Sigmoid colon (tissue), 4 donors: Measurements from ENCODE around the gene SLC38A2.

Experiments used
- CTCF ChIP-seq, 4 experiments: fragments of 450-650 bp in 3 of 4; fragments of 200-600 bp in 1 of 4; IDR thresholded peaks; one replicate each; pipeline ENCODE4 v1.5.1; 2016 to 2019; ENCODE audit warnings: antibody characterized with exemption in 4 of 4, mild to moderate bottlenecking in 3 of 4, moderate library complexity in 2 of 4
- EP300 ChIP-seq, 4 donors: sonication (generic); formaldehyde crosslinking; IDR thresholded peaks; one replicate each; pipeline ENCODE4 v1.6.1; 2017; ENCODE audit warnings: antibody characterized with exemption in 4 of 4
- POLR2A ChIP-seq, 2 donors: fragments of 450-650 bp; IDR thresholded peaks; one replicate each; pipeline ENCODE4 v1.6.1; 2016; ENCODE audit warnings: antibody characterized with exemption in 2 of 2, mild to moderate bottlenecking in 2 of 2, moderate library complexity in 2 of 2
- POLR2AphosphoS5 ChIP-seq, 4 donors: sonication (generic); formaldehyde crosslinking; IDR thresholded peaks; one replicate each; pipeline ENCODE4 v1.6.1; 2017; ENCODE audit warnings: antibody characterized with exemption in 4 of 4

- TF ChIP-seq POLR2A (IDR thresholded peaks at IDR 0.05), result no peak
- TF ChIP-seq POLR2AphosphoS5 (IDR thresholded peaks at IDR 0.05), result no peak
- TF ChIP-seq EP300 (IDR thresholded peaks at IDR 0.05), result no peak
- no peak for TF ChIP-seq CTCF (IDR thresholded peaks at IDR 0.05)
These were observed 2.2 kb downstream of the SLC38A2 start for GRCh38 chr12:46370380-46370734.
